GM12878 (cell line): ENCODE measurements around the gene SLC18A3. TPM values are rescaled to one million over a fixed set of nuclear protein-coding genes. Genes with fewer than 3 reads are reported as not detected.

Source experiments
- ATAC-seq: fragments of 200-7000 bp; cut with Tn5 transposase; 3 replicates; pipeline ENCODE4 v1.9.1; 2020; ENCODE audit warnings: mild to moderate bottlenecking, moderate library complexity
- BruUV-seq: library from RNA; stranded (reverse); fragments of 400-500 nt; replicated peaks from 2 replicates; lab custom pipeline; 2021; lab: Mats Ljungman, UMichigan
- CTCF ChIA-PET: fragments of 300-600 bp; sonication (Branson Sonifier 250); formaldehyde crosslinking; extraction: SDS; loops from one replicate; lab custom pipeline; 2021; ENCODE audit warnings: inconsistent platforms; lab: Yijun Ruan, JAX
- POLR2A ChIA-PET: fragments of 350-600 bp; formaldehyde crosslinking; extraction: SDS; loops from one replicate; lab custom pipeline; 2021; ENCODE audit warnings: inconsistent platforms; lab: Charles Lee
- RAD21 ChIA-PET: fragments of 300-600 bp; sonication (Branson Sonifier 250); formaldehyde crosslinking; loops from one replicate; lab custom pipeline; 2023; ENCODE audit warnings: antibody characterized with exemption; ENCODE audit not compliant: unreplicated experiment; lab: Charles Lee
- SMC1A ChIA-PET: fragments of 300-600 bp; sonication (Branson Sonifier 250); formaldehyde crosslinking; loops from one replicate; lab custom pipeline; 2023; ENCODE audit not compliant: unreplicated experiment, uncharacterized antibody; lab: Charles Lee
- DNase-seq: peaks from one replicate; pipeline ENCODE4 v3.0.0-alpha.2; 2011; ENCODE audit warnings: low read depth, low spot score
- FAIRE-seq: peaks from 3 replicates; lab custom pipeline; 2011; peaks lifted over from hg19 to GRCh38; lab: Jason Lieb, UNC
- H2AFZ ChIP-seq: 2 replicates; pipeline ENCODE4 v1.6.0; 2011; ENCODE audit warnings: low read depth, low read length, control low read depth; ENCODE audit not compliant: control insufficient read depth
- H3K27ac ChIP-seq: 2 replicates; pipeline ENCODE4 v1.5.1; 2011; ENCODE audit warnings: control low read depth; ENCODE audit not compliant: control insufficient read depth, insufficient read depth
- H3K27me3 ChIP-seq, 2 experiments: replicated peaks in 1 of 2; 2 replicates each; pipeline versions ENCODE4 v1.6.0 to v1.6.1; 2011; ENCODE audit warnings: low read length in 1 of 2; ENCODE audit not compliant: control insufficient read depth in 2 of 2, insufficient read depth in 2 of 2
- H3K36me3 ChIP-seq, 2 experiments: 2 replicates each; pipeline ENCODE4 v1.5.1; 2011; ENCODE audit warnings: low read length in 1 of 2; ENCODE audit not compliant: control insufficient read depth in 2 of 2, insufficient read depth in 2 of 2
- H3K4me1 ChIP-seq: 2 replicates; pipeline ENCODE4 v1.6.1; 2011; ENCODE audit warnings: mild to moderate bottlenecking, low read length, moderate library complexity, mixed read lengths; ENCODE audit not compliant: control insufficient read depth, insufficient read depth
- H3K4me2 ChIP-seq: 2 replicates; pipeline ENCODE4 v1.6.0; 2011; ENCODE audit warnings: control low read depth; ENCODE audit not compliant: control insufficient read depth, insufficient read depth
- H3K4me3 ChIP-seq: fragments of 200-600 bp; sonication (generic); 2 replicates; pipeline ENCODE4 v1.5.1; 2016
- H3K79me2 ChIP-seq: 2 replicates; pipeline ENCODE4 v1.6.0; 2011; ENCODE audit warnings: low read length; ENCODE audit not compliant: control insufficient read depth, insufficient read depth
- H3K9ac ChIP-seq: 2 replicates; pipeline ENCODE4 v1.8.0; 2011; ENCODE audit warnings: low read length, control low read depth, mixed read lengths; ENCODE audit not compliant: control insufficient read depth, insufficient read depth
- H3K9me3 ChIP-seq: replicated peaks from 3 replicates; pipeline ENCODE4 v1.5.1; 2011; ENCODE audit warnings: mild to moderate bottlenecking, low read length; ENCODE audit not compliant: control insufficient read depth, insufficient read depth
- H4K20me1 ChIP-seq: 2 replicates; pipeline ENCODE4 v1.6.0; 2011; ENCODE audit not compliant: control insufficient read depth, insufficient read depth
- HDGF ChIP-seq: fragments of 450-650 bp; IDR thresholded peaks from 2 replicates; pipeline ENCODE4 v1.6.1; 2016; ENCODE audit warnings: antibody characterized with exemption
- MEF2A ChIP-seq: IDR thresholded peaks from 2 replicates; pipeline ENCODE4 v1.6.1; 2011; ENCODE audit warnings: low read depth, mild to moderate bottlenecking, low read length, moderate library complexity; ENCODE audit not compliant: insufficient read depth
- MYC ChIP-seq: IDR thresholded peaks from 2 replicates; pipeline ENCODE4 v1.6.1; 2011; ENCODE audit warnings: mild to moderate bottlenecking, low read length, moderate library complexity, inconsistent platforms; ENCODE audit not compliant: insufficient read depth, insufficient replicate concordance, insufficient read length, severe bottlenecking
- PAX5 ChIP-seq: IDR thresholded peaks from 2 replicates; pipeline ENCODE4 v1.6.1; 2011; ENCODE audit warnings: low read depth, low read length, borderline replicate concordance
- SMC3 ChIP-seq: IDR thresholded peaks from 2 replicates; pipeline ENCODE4 v1.6.1; 2011; ENCODE audit warnings: low read length, improper control_type of control experiment, borderline replicate concordance
- SRF ChIP-seq, 2 experiments: IDR thresholded peaks; 2 replicates each; pipeline ENCODE4 v1.6.1; 2011; ENCODE audit warnings: low read depth in 2 of 2, low read length in 2 of 2, mild to moderate bottlenecking in 1 of 2, moderate library complexity in 1 of 2
- TAF1 ChIP-seq: IDR thresholded peaks from 2 replicates; pipeline ENCODE4 v1.6.1; 2011; ENCODE audit warnings: mild to moderate bottlenecking, low read depth, low read length, borderline replicate concordance
- TCF12 ChIP-seq: IDR thresholded peaks from 2 replicates; pipeline ENCODE4 v1.6.1; 2011; ENCODE audit warnings: low read depth, mild to moderate bottlenecking, low read length
- ZNF622 ChIP-seq: fragments of 450-650 bp; IDR thresholded peaks from 2 replicates; pipeline ENCODE4 v1.6.1; 2017; ENCODE audit warnings: mild to moderate bottlenecking, inconsistent platforms
- ZSCAN29 ChIP-seq: fragments of 450-650 bp; IDR thresholded peaks from 2 replicates; pipeline ENCODE4 v1.6.1; 2017; ENCODE audit warnings: mild to moderate bottlenecking, moderate library complexity
- WGBS: methylation state at CpG from one replicate; pipeline ENCODE4 v1.1.6; 2016; ENCODE audit warnings: low lambda C conversion rate; ENCODE audit not compliant: insufficient replicate concordance, insufficient coverage; ENCODE audit errors: missing lambda C conversion rate; 5-methylcytosine and 5-hydroxymethylcytosine counted together
- in situ Hi-C: fragments of 300-500 bp; cut with MboI; formaldehyde crosslinking; loops from 9 replicates; pipeline ENCODE4 v1.14.3; 2018; ENCODE audit warnings: mixed read lengths
- intact Hi-C: fragments of 100-400 bp; cut with micrococcal nuclease; formaldehyde crosslinking; loops from one replicate; pipeline ENCODE4 v1.14.2; 2022; ENCODE audit not compliant: unreplicated experiment
- polyA plus RNA-seq, 11 experiments: library from polyadenylated mRNA; depleted of rRNA in 4 of 11; unstranded in 6 of 11; stranded (reverse) in 5 of 11; fragments of >200 nt; fragmentation: Nextera tagmentation in 4 of 11; fragmentation: Illumina TruSeq in 1 of 11; extraction: Ambion mirVana in 4 of 11; extraction: Trizol in 1 of 11; gene quantifications; 1 replicate in 1 of 11; 2 replicates in 10 of 11; pipeline versions ENCODE4 v1.2.1 to v1.2.3, GENCODE V29; 2011 to 2016; ENCODE audit warnings: inconsistent platforms in 2 of 11, missing spikeins in 2 of 11, low read depth in 1 of 11
- total RNA-seq, 4 experiments: library from RNA; depleted of rRNA in 3 of 4; stranded (reverse); fragments of >200 nt in 3 of 4; fragmentation: Illumina TruSeq in 1 of 4; extraction: Trizol in 1 of 4; gene quantifications; 2 replicates each; pipeline versions ENCODE4 v1.2.1 to v1.2.3, GENCODE V29; 2013 to 2021
- TF ChIP-seq, protein P1 (sequence below): IDR thresholded peaks from 2 replicates; pipeline ENCODE4 v1.6.1; 2011; ENCODE audit warnings: borderline replicate concordance, low read depth, mild to moderate bottlenecking, moderate library complexity, mixed read lengths, low read length; ENCODE audit not compliant: insufficient read depth; ENCODE audit errors: extremely low read length
- TF ChIP-seq, protein P2 (sequence below): fragments of 150-350 bp; IDR thresholded peaks from 2 replicates; pipeline ENCODE4 v1.6.1; 2016; ENCODE audit warnings: low read depth, low read length
- TF ChIP-seq, protein P3 (sequence below): fragments of 450-650 bp; IDR thresholded peaks from 2 replicates; pipeline ENCODE4 v1.6.1; 2017; ENCODE audit warnings: mild to moderate bottlenecking, moderate library complexity
- TF ChIP-seq, protein P4 (sequence below): fragments of 450-650 bp; IDR thresholded peaks from 2 replicates; pipeline ENCODE4 v1.6.1; 2018; ENCODE audit warnings: borderline replicate concordance, mild to moderate bottlenecking; ENCODE audit not compliant: partially characterized antibody

Gene SLC18A3
- total and polyA plus RNA-seq, 10 of the 15 experiments (the other 5 are each of a cell fraction or from before 2014, with no cell fraction given): not detected

DNA sequence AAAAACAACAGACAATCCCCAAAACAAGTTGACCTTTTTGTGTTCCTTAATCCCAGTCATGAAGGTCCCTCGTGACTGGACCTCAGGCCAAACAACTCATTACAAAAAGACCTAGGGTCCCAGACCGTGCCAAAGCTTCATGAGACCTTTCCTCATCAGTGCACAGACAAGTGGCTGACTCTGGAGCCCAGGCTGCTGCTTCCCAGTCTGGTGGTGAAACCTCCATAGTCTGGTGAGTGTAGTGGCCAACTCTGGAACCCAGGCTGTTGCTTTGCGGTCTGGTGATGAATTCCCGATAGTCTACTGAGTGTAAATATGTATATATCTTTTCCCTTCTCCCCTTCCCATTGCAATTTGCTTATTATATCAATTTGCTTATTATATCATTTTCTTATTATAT, 22.1 kb upstream of the SLC18A3 start:
- in situ Hi-C loops: no loop called here
- no peaks in the 10 kb centered on the region for H3K36me3 ChIP-seq
- ATAC-seq (no peak), FAIRE-seq (no peak), DNase-seq (no peak)
- intact Hi-C loops: no loop called here
- ChIA-PET CTCF (no interaction called here), SMC1A (no interaction called here), POLR2A (no interaction called here), RAD21 (no interaction called here)
- H2AFZ ChIP-seq: no peak overlapping the region
- BruUV-seq: no TSS peak
- no peak overlapping the region for H3K4me2 ChIP-seq
- no peak overlapping the region for H3K27ac ChIP-seq
- no peak overlapping the region for H3K9ac ChIP-seq
- no peaks in the 10 kb centered on the region for H3K4me1 ChIP-seq
- no peaks in the 10 kb centered on the region for H4K20me1 ChIP-seq
- H3K4me3 ChIP-seq: no peak overlapping the region
- 24% methylated on average over 4 of the region's 4 CpGs for WGBS
- H3K27me3 ChIP-seq: no peaks in the 10 kb centered on the region; a peak in 1 of 4 replicates
- H3K9me3 ChIP-seq: peaks cover 3% of the 10 kb centered on the region; the same call in 2 of the 3 replicates
- H3K79me2 ChIP-seq: no peaks in the 10 kb centered on the region
- TF ChIP-seq ZNF622 (no peak), SMC3 (no peak), TAF1 (no peak), MYC (no peak), MEF2A (no peak), HDGF (no peak), PAX5 (no peak), TCF12 (no peak), ZSCAN29 (no peak), SRF (IDR thresholded peaks at IDR 0.05; ENCODE audit: low read depth in 2 of 2, low read length in 2 of 2) (no peak)
- TF ChIP-seq, protein P1, sequence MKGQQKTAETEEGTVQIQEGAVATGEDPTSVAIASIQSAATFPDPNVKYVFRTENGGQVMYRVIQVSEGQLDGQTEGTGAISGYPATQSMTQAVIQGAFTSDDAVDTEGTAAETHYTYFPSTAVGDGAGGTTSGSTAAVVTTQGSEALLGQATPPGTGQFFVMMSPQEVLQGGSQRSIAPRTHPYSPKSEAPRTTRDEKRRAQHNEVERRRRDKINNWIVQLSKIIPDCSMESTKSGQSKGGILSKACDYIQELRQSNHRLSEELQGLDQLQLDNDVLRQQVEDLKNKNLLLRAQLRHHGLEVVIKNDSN: no peak
- TF ChIP-seq, protein P2, sequence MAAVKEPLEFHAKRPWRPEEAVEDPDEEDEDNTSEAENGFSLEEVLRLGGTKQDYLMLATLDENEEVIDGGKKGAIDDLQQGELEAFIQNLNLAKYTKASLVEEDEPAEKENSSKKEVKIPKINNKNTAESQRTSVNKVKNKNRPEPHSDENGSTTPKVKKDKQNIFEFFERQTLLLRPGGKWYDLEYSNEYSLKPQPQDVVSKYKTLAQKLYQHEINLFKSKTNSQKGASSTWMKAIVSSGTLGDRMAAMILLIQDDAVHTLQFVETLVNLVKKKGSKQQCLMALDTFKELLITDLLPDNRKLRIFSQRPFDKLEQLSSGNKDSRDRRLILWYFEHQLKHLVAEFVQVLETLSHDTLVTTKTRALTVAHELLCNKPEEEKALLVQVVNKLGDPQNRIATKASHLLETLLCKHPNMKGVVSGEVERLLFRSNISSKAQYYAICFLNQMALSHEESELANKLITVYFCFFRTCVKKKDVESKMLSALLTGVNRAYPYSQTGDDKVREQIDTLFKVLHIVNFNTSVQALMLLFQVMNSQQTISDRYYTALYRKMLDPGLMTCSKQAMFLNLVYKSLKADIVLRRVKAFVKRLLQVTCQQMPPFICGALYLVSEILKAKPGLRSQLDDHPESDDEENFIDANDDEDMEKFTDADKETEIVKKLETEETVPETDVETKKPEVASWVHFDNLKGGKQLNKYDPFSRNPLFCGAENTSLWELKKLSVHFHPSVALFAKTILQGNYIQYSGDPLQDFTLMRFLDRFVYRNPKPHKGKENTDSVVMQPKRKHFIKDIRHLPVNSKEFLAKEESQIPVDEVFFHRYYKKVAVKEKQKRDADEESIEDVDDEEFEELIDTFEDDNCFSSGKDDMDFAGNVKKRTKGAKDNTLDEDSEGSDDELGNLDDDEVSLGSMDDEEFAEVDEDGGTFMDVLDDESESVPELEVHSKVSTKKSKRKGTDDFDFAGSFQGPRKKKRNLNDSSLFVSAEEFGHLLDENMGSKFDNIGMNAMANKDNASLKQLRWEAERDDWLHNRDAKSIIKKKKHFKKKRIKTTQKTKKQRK: no peak
- TF ChIP-seq, protein P3, sequence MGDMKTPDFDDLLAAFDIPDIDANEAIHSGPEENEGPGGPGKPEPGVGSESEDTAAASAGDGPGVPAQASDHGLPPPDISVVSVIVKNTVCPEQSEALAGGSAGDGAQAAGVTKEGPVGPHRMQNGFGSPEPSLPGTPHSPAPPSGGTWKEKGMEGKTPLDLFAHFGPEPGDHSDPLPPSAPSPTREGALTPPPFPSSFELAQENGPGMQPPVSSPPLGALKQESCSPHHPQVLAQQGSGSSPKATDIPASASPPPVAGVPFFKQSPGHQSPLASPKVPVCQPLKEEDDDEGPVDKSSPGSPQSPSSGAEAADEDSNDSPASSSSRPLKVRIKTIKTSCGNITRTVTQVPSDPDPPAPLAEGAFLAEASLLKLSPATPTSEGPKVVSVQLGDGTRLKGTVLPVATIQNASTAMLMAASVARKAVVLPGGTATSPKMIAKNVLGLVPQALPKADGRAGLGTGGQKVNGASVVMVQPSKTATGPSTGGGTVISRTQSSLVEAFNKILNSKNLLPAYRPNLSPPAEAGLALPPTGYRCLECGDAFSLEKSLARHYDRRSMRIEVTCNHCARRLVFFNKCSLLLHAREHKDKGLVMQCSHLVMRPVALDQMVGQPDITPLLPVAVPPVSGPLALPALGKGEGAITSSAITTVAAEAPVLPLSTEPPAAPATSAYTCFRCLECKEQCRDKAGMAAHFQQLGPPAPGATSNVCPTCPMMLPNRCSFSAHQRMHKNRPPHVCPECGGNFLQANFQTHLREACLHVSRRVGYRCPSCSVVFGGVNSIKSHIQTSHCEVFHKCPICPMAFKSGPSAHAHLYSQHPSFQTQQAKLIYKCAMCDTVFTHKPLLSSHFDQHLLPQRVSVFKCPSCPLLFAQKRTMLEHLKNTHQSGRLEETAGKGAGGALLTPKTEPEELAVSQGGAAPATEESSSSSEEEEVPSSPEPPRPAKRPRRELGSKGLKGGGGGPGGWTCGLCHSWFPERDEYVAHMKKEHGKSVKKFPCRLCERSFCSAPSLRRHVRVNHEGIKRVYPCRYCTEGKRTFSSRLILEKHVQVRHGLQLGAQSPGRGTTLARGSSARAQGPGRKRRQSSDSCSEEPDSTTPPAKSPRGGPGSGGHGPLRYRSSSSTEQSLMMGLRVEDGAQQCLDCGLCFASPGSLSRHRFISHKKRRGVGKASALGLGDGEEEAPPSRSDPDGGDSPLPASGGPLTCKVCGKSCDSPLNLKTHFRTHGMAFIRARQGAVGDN: no peak
- TF ChIP-seq, protein P4, sequence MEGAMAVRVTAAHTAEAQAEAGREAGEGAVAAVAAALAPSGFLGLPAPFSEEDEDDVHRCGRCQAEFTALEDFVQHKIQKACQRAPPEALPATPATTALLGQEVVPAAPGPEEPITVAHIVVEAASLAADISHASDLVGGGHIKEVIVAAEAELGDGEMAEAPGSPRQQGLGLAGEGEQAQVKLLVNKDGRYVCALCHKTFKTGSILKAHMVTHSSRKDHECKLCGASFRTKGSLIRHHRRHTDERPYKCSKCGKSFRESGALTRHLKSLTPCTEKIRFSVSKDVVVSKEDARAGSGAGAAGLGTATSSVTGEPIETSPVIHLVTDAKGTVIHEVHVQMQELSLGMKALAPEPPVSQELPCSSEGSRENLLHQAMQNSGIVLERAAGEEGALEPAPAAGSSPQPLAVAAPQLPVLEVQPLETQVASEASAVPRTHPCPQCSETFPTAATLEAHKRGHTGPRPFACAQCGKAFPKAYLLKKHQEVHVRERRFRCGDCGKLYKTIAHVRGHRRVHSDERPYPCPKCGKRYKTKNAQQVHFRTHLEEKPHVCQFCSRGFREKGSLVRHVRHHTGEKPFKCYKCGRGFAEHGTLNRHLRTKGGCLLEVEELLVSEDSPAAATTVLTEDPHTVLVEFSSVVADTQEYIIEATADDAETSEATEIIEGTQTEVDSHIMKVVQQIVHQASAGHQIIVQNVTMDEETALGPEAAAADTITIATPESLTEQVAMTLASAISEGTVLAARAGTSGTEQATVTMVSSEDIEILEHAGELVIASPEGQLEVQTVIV: no peak
